Eye (tissue), 1 donor: ENCODE measurements around the gene KIF17.

Experiments
- DNase-seq: peaks from one replicate; pipeline ENCODE4 v3.0.0-alpha.2; 2015

Gene KIF17

DNA sequence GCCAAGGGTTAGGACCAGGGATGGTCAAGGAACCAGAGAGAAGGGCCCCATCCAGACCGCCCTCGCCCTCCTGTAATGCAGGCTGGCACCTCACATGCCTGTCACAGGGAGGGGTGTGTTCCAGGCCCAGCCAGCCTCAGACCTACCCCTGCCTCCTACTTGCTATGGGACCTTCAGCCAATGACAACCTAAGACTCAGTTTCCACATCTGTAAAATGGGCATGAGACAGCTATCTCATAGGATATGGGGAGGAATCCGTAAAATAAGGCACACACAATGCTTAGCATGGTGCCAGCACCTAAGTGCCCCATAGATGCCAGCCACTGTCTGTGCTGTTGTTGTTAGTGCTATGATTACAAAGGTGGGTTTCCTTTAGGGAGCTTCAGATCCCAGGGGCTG, 7.9 kb downstream of the KIF17 start:
- no peak for DNase-seq

DNA sequence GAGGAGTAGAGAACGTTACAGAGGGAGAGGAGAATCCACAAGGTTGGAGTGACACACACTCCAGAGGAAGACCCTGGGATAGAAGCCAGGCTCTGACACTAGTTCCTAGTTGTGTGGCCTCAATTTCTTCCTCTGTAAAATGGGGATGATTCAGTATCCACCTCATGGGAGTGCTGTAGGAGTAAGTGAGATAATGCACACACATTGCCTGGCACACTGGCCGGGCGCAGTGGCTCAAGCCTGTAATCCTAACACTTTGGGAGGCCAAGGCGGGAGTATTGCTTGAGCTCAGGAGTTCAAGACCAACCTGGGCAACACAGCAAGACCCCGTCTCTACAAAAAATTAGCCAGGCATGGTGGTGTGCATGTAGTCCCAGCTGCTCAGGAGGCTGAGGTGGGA, 8.9 kb downstream of the KIF17 start:
- no peak for DNase-seq

DNA sequence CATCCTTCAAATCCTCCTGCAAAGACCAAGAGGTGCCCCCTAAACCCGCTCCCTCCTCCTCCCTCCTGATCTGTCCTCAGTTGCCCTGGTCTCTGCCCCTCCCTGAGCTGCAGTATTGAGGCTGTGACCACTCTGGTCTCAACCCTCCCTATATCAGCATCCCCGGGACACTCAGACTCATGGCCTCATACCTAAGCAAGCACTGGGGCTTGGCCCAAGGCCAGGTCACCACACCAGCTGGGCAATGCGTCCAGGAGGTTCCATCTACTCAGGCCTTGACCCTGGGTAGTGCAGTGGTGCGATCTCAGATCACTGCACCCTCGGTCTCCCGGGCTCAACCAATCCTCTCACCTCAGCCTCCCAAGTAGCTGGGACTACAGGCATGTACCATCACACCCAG, 9.8 kb downstream of the KIF17 start:
- DNase-seq, result no peak

DNA sequence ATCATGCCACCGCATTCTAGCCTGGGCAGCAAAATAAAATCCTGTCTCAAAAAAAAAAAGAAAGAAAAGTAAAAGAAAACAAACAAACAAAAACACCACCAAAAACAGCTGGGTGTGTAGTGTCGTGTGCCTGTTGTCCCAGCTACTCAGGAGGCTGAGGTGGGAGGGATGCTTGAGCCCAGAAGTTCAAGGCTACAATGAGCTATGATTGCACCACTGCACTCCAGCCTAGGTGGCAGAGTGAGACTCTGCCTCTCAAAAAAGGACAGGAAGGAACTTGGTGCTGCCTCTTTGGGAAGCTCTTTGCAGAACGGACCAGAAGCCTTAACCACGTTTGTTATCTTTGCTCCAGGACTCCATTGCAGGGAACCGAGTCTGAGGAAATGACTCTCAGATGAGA, 11.0 kb downstream of the KIF17 start:
- DNase-seq, result no peak

DNA sequence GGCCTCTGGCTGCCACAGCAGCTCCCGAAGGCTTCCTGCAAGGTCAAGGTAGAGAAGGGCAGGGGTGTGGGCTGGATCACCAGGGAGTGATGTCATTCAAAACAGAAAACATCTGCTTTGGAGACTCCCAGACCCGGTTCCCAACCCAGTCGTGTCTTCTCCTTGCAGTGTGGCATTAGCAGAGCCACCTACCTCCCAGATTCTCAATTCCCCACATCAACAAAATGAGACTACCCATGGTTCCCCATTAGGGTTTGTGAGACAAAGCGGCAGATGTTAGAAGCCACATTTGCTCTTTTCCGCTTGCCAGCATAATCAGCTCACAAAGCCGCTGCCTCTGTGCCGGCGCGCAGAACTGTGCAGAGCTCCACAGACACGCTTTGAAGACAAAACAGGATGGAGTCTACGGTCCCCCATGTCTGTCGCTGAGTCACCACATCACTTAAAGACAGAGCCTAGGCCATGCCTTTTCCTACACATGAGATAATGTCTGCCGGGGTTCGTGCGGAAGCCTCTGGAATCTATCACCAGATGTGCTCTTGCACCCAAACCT, 12.5 kb downstream of the KIF17 start:
- peak; percentile 76 for DNase-seq

DNA sequence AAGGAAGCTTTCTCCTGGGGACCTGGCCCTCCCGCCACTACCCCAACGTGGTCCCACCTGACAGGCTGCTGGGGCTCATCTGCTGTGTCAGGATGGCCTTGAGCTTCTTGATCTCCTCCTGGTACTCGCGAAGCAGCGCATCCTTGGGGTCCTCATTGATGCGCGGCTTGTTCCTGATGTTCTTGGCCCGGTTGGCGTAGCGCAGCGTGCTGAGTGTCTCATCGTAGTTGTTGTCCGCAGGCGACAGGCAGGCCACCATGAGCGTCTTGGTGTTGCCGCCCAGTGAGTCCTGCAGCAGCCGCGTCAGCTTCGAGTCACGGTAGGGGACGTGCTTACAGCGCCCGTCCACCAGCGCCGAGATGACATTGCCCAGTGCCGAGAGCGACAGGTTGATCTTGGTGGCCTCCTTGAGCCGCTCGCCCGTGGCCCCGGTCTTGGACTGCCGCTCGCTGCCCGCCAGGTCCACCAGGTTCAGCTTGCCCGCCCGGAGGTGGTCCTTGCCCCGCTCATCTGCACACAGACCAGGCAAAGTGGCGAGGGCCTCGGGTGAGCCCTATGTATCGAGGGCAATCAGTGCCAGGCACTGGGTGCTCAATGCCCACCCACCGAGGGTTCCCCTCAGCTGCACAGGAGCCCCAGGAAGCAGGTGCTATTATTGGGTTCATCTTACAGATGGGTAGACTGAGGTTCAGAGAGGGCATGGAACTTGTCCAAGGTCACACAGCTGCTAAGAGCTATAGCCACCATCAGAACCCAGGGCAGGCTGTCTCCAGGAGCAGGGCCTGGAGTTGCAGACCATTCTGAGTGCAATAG, 13.2 kb downstream of the KIF17 start:
- DNase-seq, result no peak

DNA sequence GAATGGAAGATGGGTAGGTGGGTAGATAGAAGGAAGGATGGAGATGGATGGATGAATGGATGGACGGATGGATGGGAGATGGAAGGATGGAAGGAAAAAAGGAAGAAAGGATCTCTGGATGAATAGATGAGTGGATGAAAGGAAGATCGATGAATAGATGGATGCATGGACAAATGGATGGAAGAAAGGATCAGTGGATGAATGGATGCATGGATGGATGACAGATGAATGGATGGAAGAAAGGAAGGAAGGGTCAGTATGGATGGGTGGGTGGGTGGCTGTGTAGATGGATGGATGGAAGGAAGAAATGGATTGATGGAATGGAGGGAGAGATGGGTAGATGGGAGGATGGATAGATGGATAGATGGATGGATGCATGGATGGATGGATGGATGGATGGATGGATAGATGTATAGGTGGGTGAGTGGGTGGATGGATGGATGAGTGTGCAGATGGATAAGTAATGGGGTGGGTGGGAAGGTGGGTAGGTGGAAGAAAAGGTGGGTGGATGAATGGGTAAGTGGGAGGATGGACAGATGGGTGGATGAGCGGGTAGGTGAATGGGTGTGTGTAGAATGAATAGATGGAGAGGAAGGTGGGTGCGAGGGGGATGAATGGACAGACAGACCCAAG, 14.6 kb downstream of the KIF17 start:
- no peak for DNase-seq

DNA sequence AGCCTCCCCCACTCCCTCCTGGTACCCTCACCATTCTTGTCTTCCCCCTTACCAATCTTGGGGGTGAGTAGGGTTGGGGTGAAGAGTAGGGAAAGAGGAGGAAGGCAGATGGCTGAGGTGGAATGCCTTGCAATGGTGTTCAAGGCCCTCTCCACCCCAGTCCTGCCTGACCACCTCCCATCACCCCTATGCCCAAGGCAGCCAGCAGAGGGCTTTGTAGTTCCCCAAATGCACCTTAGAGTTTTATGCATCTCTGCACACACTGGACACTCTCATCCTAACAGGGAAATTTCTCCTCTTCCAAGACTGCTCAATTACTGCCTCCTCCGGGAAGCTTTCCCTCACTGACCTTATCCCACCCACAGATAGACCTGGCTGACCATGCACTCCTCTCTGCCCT, 15.4 kb downstream of the KIF17 start:
- DNase-seq, result no peak

DNA sequence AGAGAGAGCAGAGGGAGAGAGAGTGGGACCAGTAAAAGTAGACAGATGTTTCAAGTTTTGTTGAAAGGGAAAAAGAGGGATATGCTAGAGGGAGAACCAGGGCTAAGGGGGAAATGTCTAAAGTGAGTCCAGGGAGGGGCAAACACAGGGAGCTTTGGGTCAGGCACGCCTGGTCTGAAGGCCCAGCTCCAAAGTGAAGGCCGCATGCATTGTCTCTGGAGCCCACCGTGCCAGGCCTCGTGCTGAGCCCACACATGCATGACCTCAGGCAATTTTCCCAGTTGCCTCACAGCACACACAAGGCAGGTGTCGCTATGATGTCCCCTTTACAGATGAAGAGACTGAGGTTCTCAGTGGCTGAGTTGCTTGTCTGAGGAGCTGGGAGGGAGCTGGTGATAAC, 16.0 kb downstream of the KIF17 start:
- no peak for DNase-seq

DNA sequence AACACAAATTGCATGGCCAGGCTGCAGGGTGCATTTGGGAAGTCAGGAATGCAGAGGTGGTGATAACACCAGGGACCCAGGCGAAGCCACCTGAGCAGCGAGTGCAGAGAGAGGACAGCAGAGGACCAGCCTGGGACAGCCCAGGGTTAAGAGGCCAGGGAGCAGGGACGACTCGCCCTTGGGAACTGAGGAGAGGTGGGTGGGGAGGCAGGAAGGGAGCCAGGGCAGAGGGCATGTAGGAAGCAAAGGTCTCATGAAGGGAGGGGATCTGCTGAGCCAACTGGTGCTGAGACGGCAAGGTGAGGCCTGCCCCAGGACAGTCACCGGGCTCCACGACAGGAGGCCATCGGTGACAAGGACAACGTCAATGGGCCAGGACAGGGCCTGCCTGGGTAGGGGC, 16.4 kb downstream of the KIF17 start:
- no peak for DNase-seq

DNA sequence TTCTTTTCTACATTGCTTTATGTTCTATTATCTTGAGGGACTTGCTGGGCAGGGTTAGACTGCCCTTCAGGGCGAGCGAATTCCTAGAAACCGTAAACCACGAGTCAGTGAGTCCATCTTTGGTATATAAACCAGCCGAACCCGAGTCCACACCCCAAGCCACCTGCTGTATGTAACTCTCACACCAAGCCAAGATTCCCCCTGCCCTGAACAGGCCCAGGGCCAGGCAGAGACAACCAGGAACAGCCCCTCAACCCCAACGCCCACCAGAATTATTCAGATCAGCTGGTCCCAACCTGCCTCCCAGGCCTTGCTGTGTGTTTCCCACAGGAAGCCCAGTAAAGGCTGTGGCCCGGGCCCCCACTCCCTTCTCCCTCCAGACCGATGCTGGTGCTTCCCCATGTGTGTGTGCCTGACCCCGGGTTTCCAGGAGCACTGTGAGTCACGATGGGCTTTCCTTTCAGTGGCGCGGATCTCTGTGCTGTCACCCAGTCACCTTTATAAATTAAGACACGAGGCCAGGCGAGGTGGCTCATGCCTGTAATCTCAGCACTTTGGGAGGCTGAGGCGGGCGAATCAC, 17.1 kb downstream of the KIF17 start:
- no peak for DNase-seq

DNA sequence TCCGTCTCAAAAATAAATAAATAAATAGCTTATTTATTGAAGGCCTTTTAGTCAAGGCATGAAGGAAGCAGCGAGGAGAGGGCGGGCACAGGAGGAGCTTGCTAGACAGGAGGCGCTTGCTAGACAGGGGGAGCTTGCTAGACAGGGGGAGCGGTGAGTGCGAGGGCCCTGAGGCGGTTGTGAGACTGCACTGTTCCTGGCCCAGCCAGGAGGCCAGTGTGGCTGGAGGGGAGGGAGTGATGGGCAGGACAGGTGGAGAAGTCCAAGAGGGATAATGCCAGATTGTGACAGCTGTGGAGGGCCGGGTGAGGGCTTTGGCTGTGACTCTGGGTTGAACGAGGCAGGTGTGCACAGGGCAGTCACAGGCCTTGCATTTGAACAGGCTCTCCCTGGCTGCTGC, 18.2 kb downstream of the KIF17 start:
- no peak for DNase-seq

DNA sequence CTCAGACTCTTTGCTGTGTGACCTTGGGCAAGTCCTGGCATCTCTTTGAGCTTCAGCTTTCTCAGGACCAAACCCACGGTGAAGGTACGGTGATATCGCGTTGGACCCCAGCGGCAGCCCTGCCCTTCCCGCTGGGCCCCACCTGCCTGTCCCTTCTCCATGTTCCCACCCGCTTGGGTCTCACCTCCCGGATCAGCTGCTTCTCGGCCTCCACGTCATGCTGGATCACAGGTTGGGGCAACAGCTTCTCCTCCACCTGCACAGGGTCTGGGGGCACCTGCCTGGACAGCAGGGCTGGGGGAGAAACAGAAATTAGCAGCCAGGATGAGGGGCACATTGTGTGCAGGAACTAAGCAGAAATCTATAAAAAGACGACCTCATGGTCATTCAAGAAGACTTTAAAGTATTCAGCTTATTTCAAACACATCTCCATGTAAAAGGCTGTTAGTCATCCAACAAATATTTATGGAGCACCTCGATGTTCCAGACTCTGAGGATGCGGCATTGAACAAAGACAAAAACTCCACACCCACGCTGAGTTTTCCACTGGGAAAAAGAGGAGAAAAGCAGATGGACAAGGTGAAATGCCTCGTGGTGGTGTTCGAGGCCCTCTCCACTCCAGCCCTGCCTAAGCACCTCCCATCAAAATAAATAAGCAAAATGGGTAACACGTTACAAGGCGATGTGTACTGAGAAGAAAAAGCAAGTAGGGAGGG, 19.5 kb downstream of the KIF17 start:
- DNase-seq, result no peak

DNA sequence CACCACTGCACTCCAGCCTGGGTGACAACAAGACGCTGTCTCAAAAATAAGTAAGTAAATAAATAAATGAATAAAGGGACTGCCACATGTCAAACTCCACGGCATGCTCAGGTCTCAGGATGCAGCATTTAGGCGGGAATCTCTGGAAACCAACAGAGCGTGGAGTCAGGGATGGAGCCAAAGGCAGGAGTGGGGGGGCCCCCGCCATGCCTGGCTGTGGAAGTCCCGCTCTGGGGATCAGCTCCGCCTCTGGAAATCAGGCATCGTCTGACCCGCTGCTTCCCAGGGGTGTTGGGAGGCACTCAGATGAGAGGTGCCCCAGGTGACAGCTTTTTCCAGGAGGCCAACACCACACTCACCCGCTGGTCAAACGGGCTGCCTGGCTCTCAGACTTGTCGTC, 20.2 kb downstream of the KIF17 start:
- DNase-seq, result no peak

DNA sequence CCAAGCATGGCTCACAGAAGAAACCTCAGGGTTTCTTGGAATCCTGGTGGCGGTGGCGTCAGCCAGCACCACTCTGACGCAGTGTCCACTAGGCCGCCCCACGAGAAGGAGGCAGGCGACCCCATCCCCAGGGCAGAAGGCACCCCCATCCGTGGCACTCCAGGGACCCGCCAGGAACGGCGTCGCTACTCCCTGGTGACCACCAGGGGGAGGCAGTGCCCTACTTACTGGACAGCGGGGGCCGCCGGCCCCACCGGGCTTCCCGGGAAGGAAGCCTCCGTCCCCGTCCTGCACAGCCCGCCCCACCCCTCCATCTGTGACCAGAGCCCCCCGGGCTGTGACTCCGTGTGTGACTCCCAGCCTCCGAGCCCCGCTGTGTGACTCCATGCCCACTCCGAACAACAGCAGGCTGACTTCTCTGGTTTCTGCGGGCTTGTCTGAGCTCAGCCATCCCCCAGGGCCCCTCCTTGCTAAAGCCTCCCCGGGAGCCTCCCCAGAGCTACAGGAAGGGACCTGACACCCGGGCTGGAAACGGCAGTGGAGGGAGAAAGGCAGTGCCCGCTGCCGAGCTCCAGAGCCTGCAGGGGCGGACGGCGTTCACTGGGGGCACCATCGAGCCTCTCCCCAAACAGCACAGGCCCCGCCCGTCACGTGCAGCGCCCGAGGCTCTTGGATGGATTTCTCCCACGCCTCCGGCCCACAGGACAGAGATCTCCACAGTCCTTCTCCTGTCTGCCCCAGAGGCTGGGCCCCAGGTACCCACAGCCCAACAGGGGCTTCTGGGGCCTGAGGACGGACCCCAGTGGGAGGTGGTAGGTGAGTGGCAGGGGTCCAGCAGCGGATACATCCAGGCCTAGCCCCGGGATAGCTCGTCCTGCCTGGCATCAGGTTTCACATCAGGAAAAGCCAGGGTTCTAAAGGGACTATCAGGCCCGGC, 21.1 kb downstream of the KIF17 start:
- DNase-seq, result peak; percentile 95

DNA sequence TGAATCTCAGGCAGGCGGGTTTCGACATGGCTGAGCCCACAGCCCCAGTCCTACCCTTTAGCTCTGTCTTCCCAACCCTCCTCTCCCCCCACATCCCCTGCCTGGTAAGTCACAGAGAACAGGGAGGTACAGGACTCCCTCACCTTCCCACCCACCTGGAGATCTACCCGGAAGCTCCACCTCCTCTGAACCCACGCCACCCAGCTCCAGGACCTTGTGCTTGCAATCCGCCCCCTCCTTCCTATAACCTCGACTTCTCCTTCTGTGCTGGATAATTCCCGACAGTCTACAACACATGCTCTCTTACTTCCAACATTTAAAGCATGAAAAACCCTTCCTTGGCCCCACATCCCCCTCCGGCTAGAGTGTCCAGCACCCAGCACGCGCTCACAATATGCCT, 22.3 kb downstream of the KIF17 start:
- no peak for DNase-seq

DNA sequence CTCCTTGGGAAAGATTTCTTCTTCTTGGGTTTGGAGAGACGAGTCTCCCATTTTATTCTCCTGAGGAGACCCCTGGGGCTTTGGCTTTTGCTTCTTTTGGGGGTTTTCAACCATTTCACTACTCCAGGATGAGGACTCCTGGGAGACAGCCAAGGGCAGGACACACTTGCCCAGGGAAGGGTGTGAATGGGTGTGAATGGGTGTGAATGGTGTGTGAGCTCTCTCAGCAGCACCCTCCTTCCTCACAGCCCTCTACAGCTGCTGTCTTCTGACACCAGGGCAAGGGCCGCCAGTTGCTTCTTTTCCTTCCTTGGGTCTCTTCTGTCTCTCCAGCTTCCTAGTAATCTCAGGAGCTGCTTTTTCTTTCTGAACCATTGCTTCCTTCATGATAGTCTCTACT, 24.2 kb downstream of the KIF17 start:
- no peak for DNase-seq

DNA sequence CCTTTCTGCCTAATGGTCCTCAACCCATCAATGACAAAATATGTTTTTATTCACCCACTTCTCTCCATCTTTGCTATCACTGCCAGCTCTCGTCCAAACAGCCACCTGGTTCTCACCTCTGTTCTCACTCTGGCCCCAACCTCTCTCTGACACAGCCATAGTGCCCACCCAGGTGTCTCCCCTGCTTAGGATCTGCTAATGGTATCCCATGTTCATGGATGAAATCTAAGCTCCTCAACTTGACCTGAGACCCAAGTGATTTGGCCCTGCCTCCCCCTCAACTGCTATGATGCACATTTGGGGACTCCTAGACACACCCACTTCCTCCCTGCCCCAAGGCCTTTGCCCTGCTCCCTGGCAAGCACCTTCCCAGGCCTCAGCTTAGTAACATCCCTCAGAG, 25.9 kb downstream of the KIF17 start:
- no peak for DNase-seq

DNA sequence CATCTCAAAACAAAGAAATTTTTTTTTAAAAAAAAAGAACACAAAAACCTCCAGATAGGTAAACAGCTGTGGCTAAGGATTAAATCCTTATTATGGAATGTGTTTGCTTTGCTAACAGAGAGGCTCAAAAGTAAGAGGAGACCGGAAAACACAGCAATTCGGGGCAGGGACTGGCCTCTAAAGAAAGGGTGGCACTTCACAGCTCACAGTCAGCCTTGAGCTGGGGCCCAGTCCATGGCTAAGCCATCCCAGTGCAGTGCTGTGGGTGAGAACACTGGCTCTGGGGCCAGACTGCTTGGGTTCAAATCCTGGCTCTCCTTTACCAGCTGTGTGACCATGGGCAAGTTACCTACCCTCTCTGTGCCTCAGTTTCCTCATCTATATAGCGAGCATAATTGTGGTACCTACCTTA, 28.2 kb downstream of the KIF17 start:
- DNase-seq, result no peak

DNA sequence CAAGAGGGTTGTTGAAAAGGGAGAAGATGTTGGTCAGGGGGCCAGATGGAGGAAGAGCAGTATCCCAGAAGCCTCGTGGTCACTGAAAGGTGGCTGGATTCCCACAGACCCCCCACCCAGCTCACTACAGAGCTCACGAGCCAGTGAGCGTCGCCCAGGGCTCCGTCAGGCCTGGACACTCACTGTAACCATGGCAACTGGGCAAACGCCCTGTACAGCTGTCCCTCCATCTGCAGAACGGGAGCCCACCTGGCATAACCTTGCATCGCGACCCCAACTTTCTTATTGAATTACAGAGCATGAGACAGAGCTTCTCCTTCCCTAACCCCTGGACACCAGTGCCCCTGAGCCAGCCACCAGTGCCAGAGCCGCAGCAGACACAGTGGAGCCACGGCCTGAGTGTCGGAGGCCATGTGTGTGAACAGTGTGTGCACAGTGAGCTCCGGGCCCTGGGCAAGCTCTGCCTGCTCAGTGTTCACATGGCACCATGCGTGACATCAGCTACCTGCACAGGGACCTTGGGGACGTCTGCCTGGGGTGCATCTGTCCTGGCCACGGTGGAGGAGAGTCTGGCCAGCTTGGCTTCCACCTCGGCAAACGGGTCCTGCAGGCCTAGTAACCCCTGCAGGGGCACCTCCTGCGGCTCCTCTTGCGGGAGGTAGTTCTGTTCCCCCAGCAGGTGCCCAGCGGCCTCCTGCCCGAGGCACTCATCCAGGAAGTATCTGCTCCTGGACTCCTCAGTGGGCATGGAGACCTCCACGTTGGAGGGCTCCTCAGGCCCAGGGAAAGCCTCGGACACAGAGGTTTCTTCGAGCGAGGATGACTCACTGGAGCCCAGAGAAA, 30.7 kb downstream of the KIF17 start:
- DNase-seq, result no peak

DNA sequence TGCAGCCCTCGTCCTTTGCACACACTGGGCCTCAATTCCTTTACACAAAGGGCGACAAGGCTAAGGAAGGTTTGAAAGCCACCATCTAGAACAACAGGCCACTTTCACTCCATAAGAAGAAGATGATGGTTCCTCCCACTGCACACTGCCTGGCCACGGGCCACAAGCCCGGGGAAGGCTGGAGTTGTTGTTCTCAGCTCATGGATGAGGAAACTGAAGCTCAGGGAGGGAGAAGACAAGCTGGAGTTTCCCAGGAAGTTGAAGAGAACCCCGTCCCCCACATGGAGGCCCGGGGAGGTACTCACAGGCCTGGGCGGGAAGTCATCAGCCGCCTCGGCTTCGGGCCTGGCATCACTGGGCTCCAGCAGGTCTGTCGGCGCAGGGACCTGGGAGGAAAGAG, 32.1 kb downstream of the KIF17 start:
- no peak for DNase-seq
